ENCODE measurements around the gene PPTC7.
"Not testable (repeated sequence)": the region's sequence is repeated elsewhere in the genome, so short reads cannot be mapped to it uniquely, and the experiment has no call there.

- not testable (repeated sequence) for TF ChIP-seq EP300 (IDR thresholded peaks at IDR 0.05; ENCODE audit: low read depth); POLR2A (IDR thresholded peaks at IDR 0.05); CTCF (IDR thresholded peaks at IDR 0.05)
Measured at GRCh38 chr12:110520876-110521712, 62.0 kb downstream of the PPTC7 start.

All from transverse colon (tissue), 3 donors.